Activated CD8-positive, alpha-beta memory T cell treated with anti-CD3 and anti-CD28 coated beads for 36 hours (primary cell): ENCODE results near the gene IDH3B. TPM values are rescaled to one million over a fixed set of nuclear protein-coding genes. Genes with fewer than 3 reads are reported as not detected.

ENCODE experiments used
- CTCF ChIA-PET: fragments of 350-600 bp; sonication (Branson Sonifier 250); formaldehyde crosslinking; loops from one replicate; lab custom pipeline; 2021; ENCODE audit warnings: antibody characterized with exemption; lab: Charles Lee
- POLR2A ChIA-PET: fragments of 350-600 bp; sonication (Branson Sonifier 250); formaldehyde crosslinking; loops from one replicate; lab custom pipeline; 2021; ENCODE audit warnings: antibody characterized with exemption; lab: Charles Lee
- total RNA-seq, 2 experiments: library from RNA; stranded (reverse); gene quantifications; one replicate each; pipeline ENCODE4 v1.2.3, GENCODE V29; 2021

Gene IDH3B
- total RNA-seq, 2 experiments from 2014 or later = 137 to 142 TPM

- POLR2A ChIA-PET = interaction anchor here (2.5 kb wide), 1 partner anchor 11 kb away, joined by 11 read pairs; no protein-coding TSS in a partner anchor
- CTCF ChIA-PET = interaction anchor here (0.6 kb wide), 1 partner anchor 106 kb away, joined by 3 read pairs; no protein-coding TSS in a partner anchor
These were observed 23.8 kb downstream of the IDH3B start for GRCh38 chr20:2640260-2640659.

GRCh38 chr20:2637246-2637645 is 26.8 kb downstream of the IDH3B start:
- POLR2A ChIA-PET = interaction anchor here (0.7 kb wide), 1 partner anchor 14 kb away, joined by 3 read pairs; no protein-coding TSS in a partner anchor
- CTCF ChIA-PET = interaction anchor here (1.4 kb wide), 1 partner anchor 116 kb away, joined by 3 read pairs; no protein-coding TSS in a partner anchor

GRCh38 chr20:2633381-2633780 is 30.6 kb downstream of the IDH3B start:
- CTCF ChIA-PET = no interaction called here
- POLR2A ChIA-PET = no interaction called here

GRCh38 chr20:2631228-2631627 is 32.8 kb downstream of the IDH3B start:
- ChIA-PET POLR2A (no interaction called here), CTCF (interaction anchor here (0.7 kb wide), 1 partner anchor 20 kb away, joined by 3 read pairs; no protein-coding TSS in a partner anchor)

GRCh38 chr20:2626853-2627541 is 37.0 kb downstream of the IDH3B start:
- CTCF ChIA-PET = no interaction called here
- POLR2A ChIA-PET = no interaction called here

GRCh38 chr20:2625062-2625461 is 39.0 kb downstream of the IDH3B start:
- ChIA-PET POLR2A (no interaction called here), CTCF (no interaction called here)

- ChIA-PET CTCF (interaction anchor here (0.7 kb wide), 1 partner anchor 721 kb away, joined by 4 read pairs; no protein-coding TSS in a partner anchor), POLR2A (no interaction called here)
These were observed 39.8 kb downstream of the IDH3B start for GRCh38 chr20:2624190-2624589.

GRCh38 chr20:2619961-2620595 is 43.9 kb downstream of the IDH3B start:
- ChIA-PET POLR2A (no interaction called here), CTCF (no interaction called here)

- POLR2A ChIA-PET = no interaction called here
- CTCF ChIA-PET = no interaction called here
These were observed 44.7 kb downstream of the IDH3B start for GRCh38 chr20:2619337-2619736.

GRCh38 chr20:2618815-2619214 is 45.2 kb downstream of the IDH3B start:
- POLR2A ChIA-PET = no interaction called here

GRCh38 chr20:2617099-2617714 is 46.8 kb downstream of the IDH3B start:
- ChIA-PET POLR2A (no interaction called here), CTCF (no interaction called here)

More at GRCh38 chr20:2618815-2619214, 45.2 kb downstream of the IDH3B start:
- CTCF ChIA-PET = no interaction called here

- POLR2A ChIA-PET = no interaction called here
- CTCF ChIA-PET = no interaction called here
These were observed 47.4 kb downstream of the IDH3B start for GRCh38 chr20:2616634-2617033.

GRCh38 chr20:2612073-2612472 is 51.9 kb downstream of the IDH3B start:
- CTCF ChIA-PET = no interaction called here

GRCh38 chr20:2610941-2611720 is 52.9 kb downstream of the IDH3B start:
- ChIA-PET CTCF (no interaction called here), POLR2A (no interaction called here)

More at GRCh38 chr20:2612073-2612472, 51.9 kb downstream of the IDH3B start:
- POLR2A ChIA-PET = no interaction called here

- POLR2A ChIA-PET = no interaction called here
- CTCF ChIA-PET = no interaction called here
These were observed 53.7 kb downstream of the IDH3B start for GRCh38 chr20:2610326-2610725.

Other genes starting within 250 kb of the IDH3B start
- 100 to 1,000 TPM; 462 to 463 TPM for gene SNRPB, start 193.4 kb downstream of the IDH3B start, total RNA-seq
- 10 to 100 TPM; 10.8 to 12.4 TPM for gene ZNF343, start 155.3 kb downstream of the IDH3B start, total RNA-seq
- gene TMC2, start 127.6 kb downstream of the IDH3B start, total RNA-seq = not detected
- gene NOP56, start 11.6 kb downstream of the IDH3B start, total RNA-seq = 100 to 1,000 TPM; 887 to 915 TPM
- under 1 TPM; 0.61 to 0.74 TPM for gene EBF4, start 28.6 kb upstream of the IDH3B start, total RNA-seq
- gene CPXM1, start 136.4 kb upstream of the IDH3B start, total RNA-seq = 1 to 10 TPM; 1.6 to 1.7 TPM
- gene C20orf141, start 150.8 kb upstream of the IDH3B start, total RNA-seq = not detected
- gene TMEM239, start 152.1 kb upstream of the IDH3B start, total RNA-seq = not detected
- 10 to 100 TPM; 33.9 to 35.8 TPM for gene PCED1A, start 176.4 kb upstream of the IDH3B start, total RNA-seq
- 10 to 100 TPM; 44.7 to 45.0 TPM for gene VPS16, start 176.5 kb upstream of the IDH3B start, total RNA-seq
- gene PTPRA, start 209.3 kb upstream of the IDH3B start, total RNA-seq = 10 to 100 TPM; 47.7 to 48.4 TPM